Suprapubic skin (tissue), 3 donors: ENCODE results near the gene RAB22A.

ENCODE experiments used
- CTCF ChIP-seq, 2 donors: fragments of 200-600 bp in 1 of 2; fragments of 450-650 bp in 1 of 2; sonication (generic) in 1 of 2; IDR thresholded peaks; one replicate each; pipeline ENCODE4 v1.5.1; 2016 to 2019; ENCODE audit warnings: antibody characterized with exemption in 2 of 2, mild to moderate bottlenecking in 1 of 2, moderate library complexity in 1 of 2
- EP300 ChIP-seq: sonication (generic); formaldehyde crosslinking; IDR thresholded peaks from one replicate; pipeline ENCODE4 v1.6.1; 2017; ENCODE audit warnings: antibody characterized with exemption
- POLR2A ChIP-seq, 2 donors: fragments of 450-650 bp; IDR thresholded peaks; one replicate each; pipeline ENCODE4 v1.6.1; 2017; ENCODE audit warnings: antibody characterized with exemption in 2 of 2, mild to moderate bottlenecking in 2 of 2, moderate library complexity in 2 of 2

GRCh38 chr20:58375759-58376352 lies 66.3 kb downstream of the RAB22A start:
- TF ChIP-seq CTCF (IDR thresholded peaks at IDR 0.05) (no peak), POLR2A (IDR thresholded peaks at IDR 0.05) (no peak), EP300 (no peak)
